Measurements from ENCODE around the gene SYT13.
"Not testable (repeated sequence)": the region's sequence is repeated elsewhere in the genome, so short reads cannot be mapped to it uniquely, and the experiment has no call there.

SYT13 gene

DNA sequence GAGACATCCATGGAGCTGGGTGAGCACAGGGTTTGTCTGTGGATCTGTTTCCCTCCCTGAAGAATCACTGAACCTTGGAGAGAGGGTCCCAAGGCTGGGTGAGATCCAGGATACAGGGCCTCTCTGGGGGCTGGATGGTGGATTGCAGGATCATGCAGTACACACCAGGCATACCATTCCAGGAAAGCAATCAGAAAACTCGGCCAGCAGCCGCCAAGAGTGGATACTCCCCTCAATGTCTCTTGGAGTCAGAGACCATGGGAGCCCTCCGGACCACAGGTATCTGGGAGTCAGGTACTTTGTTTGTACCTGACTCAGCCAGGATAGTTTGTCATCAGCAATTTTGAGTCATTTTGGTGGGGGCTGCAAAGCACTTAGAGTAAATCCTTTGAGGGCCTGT lies 14.6 kb upstream of the SYT13 start:
- Histone ChIP-seq H3K27ac (no peak overlapping the region), H3K4me3 (no peak overlapping the region)
- TF ChIP-seq, protein P1, sequence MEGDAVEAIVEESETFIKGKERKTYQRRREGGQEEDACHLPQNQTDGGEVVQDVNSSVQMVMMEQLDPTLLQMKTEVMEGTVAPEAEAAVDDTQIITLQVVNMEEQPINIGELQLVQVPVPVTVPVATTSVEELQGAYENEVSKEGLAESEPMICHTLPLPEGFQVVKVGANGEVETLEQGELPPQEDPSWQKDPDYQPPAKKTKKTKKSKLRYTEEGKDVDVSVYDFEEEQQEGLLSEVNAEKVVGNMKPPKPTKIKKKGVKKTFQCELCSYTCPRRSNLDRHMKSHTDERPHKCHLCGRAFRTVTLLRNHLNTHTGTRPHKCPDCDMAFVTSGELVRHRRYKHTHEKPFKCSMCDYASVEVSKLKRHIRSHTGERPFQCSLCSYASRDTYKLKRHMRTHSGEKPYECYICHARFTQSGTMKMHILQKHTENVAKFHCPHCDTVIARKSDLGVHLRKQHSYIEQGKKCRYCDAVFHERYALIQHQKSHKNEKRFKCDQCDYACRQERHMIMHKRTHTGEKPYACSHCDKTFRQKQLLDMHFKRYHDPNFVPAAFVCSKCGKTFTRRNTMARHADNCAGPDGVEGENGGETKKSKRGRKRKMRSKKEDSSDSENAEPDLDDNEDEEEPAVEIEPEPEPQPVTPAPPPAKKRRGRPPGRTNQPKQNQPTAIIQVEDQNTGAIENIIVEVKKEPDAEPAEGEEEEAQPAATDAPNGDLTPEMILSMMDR (IDR thresholded peaks at IDR 0.05): no peak
- no peak for DNase-seq (ENCODE audit: low spot score)

DNA sequence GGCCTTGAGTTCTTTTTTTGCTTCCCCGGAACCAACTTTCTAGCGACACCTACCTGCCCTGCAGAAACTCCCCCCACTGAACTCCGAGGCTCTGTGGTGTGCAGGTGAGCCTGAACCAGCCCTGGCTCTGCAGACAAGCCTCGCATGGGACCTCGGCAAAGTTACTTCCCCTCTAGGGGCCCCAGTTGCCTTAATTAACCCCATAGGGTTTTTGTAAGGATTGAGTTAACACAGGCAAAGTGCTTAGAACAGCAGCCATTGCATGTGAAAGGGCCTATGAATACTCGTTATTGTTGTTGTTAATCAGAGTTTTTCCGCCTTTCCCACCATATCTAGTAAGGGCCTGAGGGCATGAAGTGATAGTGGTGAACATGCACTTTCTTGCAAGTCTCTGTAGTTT lies 12.6 kb upstream of the SYT13 start:
- no peak overlapping the region for H3K4me3 ChIP-seq
- DNase-seq (ENCODE audit: low spot score): no peak
- no peak overlapping the region for H3K27ac ChIP-seq

DNA sequence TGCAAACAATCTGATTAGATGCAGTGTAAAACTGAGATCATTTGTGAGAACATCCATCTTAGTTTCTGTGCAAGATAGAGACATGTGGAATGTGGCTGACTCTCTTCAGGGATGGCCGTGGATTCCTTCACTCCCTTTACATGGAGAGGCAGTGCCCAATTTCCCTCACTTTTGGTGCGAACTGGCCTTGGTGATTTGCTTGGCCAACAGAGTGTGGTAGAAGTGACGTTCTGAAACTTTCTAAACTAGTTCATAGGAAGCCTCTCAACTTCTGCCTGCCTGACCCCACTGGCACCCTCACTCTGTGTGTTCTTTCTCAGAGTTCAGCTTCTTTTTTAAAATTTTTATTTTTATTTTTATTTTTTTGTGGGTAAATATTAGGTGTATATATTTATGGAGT lies 9.9 kb upstream of the SYT13 start:
- DNase-seq (ENCODE audit: low spot score): no peak
- no peak overlapping the region for H3K27ac ChIP-seq
- TF ChIP-seq, protein P1 (IDR thresholded peaks at IDR 0.05): no peak
- no peak overlapping the region for H3K4me3 ChIP-seq

More for the DNA sequence above, 12.6 kb upstream of the SYT13 start:
- TF ChIP-seq, protein P1 (IDR thresholded peaks at IDR 0.05): no peak

DNA sequence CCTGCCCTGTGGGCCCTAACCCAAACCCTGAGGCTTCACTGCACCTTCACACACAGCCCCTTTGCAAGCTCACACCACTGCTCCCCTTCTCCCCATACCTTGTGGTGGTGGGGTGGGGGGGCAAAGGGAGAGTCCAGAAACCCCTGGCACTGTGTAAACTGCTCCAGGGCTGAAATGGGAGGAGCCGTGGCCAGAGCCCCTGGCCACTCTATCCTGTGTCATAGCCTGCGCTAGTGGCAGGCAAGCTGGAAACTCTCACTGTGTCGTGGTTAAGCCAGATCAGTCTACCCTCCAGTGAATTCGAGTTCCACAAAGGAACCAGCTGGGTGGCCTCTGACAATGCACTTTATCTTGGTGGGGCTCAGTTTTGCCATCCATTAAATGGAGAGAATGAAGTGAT lies 8.4 kb upstream of the SYT13 start:
- TF ChIP-seq, protein P1 (IDR thresholded peaks at IDR 0.05): no peak
- H3K4me3 ChIP-seq: no peak overlapping the region
- no peak for DNase-seq (ENCODE audit: low spot score)
- H3K27ac ChIP-seq: no peak overlapping the region

DNA sequence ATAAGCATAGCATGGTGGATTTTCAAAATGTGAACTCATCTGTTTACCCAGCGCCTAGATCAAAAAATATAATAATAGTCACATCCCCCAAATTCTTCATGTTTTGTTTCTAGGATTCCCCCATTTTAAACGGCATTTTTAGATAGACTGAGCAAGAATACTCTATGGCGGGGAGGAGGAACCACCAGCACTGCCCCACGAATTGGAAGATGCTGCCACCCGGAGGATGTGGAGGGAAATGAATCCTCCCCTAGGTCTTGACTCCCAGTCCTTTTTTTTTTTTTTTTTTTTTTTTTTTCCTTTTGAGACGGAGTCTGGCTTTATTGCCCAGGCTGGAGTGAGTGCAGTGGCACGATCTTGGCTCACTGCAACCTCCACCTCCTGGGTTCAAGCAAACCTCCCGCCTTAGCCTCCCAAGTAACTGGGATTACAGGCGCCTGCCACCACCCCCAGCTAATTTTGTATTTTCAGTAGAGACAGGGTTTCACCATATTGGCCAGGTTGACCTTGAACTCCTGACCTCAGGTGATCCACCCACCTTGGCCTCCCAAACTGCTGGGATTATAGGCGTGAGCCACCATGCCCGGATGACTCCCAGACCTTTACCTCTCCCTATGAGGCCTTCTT lies 7.5 kb upstream of the SYT13 start:
- not testable (repeated sequence) for DNase-seq (ENCODE audit: low spot score); H3K4me3 ChIP-seq; H3K27ac ChIP-seq
- TF ChIP-seq, protein P1 (IDR thresholded peaks at IDR 0.05): peak; percentile 55

DNA sequence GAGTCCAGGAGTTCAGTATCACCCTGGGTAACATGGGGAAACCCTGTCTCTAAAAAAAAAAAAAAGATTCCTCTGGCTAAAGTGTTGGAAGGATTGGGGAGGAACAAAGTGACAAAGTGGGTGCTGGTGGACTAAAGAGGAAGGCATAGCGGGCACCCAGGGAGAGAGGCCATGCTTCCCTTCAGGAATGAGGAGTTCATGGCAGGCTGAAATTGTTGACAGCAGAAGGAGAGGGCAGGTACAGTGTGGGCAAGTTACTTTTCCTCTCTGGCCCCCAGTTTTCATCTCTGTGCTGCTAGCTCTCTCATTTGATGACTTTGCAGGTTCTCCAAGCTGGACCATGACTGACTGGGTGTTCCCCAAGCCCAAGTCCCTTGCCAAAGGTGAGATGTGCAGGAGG lies 4.4 kb upstream of the SYT13 start:
- H3K27ac ChIP-seq: no peak overlapping the region
- H3K4me3 ChIP-seq: no peak overlapping the region
- TF ChIP-seq, protein P1 (IDR thresholded peaks at IDR 0.05): no peak
- no peak for DNase-seq (ENCODE audit: low spot score)

DNA sequence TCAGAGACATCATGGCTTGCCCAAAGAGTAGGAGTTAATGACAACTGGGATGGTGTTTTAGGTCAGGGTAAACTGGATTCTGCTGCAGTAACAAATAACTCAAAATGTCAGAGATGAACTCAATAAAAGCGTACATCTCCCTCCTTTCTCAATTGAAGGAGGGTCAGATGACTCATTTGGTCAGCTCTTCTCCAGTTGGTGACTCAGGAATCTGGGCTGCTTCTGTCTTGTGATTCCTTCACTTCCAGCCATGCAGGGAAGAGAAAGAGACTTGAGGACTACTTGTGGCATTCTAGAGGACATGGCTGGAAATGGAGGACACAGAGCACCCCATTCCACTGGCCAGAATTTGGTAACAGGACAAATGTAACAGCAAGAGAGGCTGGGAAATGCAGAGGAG lies 3.2 kb upstream of the SYT13 start:
- Histone ChIP-seq H3K4me3 (no peak overlapping the region), H3K27ac (no peak overlapping the region)
- TF ChIP-seq, protein P1 (IDR thresholded peaks at IDR 0.05): no peak
- DNase-seq (ENCODE audit: low spot score): no peak
